HG02588 (cell line): ENCODE results near the gene CCDC92.

Experiments used
- ATAC-seq: cut with Tn5 transposase; IDR thresholded peaks from one replicate; pipeline ENCODE4 v1.9.1; 2021; ENCODE audit warnings: mild to moderate bottlenecking, moderate library complexity; ENCODE audit not compliant: unreplicated experiment

Gene CCDC92, protein sequence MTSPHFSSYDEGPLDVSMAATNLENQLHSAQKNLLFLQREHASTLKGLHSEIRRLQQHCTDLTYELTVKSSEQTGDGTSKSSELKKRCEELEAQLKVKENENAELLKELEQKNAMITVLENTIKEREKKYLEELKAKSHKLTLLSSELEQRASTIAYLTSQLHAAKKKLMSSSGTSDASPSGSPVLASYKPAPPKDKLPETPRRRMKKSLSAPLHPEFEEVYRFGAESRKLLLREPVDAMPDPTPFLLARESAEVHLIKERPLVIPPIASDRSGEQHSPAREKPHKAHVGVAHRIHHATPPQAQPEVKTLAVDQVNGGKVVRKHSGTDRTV

GRCh38 chr12:123972457-123973401 lies at the start of gene CCDC92, which contains the start of gene ZNF664:
TSS of gene CCDC92 (minus strand) at chr12:123972831. CDS start at chr12:123944305, 28,526 bp downstream.
TSS of gene ZNF664 (plus strand) at chr12:123973215. CDS start at chr12:124012145, 38,930 bp downstream.
- ATAC-seq = peak; percentile 78

- ATAC-seq = no peak
Measured at GRCh38 chr12:124022161-124022560, 49.5 kb upstream of the CCDC92 start.

- ATAC-seq = no peak
Measured at GRCh38 chr12:124021007-124021406, 48.4 kb upstream of the CCDC92 start.

GRCh38 chr12:124020514-124020949 lies 47.9 kb upstream of the CCDC92 start:
- no peak for ATAC-seq

DNA sequence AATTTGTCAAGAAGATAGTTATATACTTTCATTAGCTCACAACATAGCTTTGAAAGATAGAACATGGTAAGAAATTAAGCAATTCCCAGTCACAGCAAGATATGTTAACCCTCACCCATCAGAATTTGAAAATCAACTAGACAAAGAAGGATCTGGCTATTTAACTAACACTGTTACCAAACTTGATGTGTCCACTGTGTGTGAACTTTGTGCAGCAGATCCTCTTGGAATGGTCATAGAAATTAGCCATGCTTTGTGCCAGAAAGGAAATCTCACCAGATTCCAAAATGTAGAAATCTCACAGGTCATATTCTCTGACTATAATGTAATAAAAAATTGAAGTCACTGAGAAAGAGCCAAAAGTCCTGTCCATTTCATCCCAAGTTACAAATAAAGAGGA lies 46.5 kb upstream of the CCDC92 start:
- no peak for ATAC-seq

GRCh38 chr12:124018539-124018938 lies 45.9 kb upstream of the CCDC92 start:
- ATAC-seq = no peak

GRCh38 chr12:124017064-124017463 lies 44.4 kb upstream of the CCDC92 start:
- ATAC-seq = no peak

DNA sequence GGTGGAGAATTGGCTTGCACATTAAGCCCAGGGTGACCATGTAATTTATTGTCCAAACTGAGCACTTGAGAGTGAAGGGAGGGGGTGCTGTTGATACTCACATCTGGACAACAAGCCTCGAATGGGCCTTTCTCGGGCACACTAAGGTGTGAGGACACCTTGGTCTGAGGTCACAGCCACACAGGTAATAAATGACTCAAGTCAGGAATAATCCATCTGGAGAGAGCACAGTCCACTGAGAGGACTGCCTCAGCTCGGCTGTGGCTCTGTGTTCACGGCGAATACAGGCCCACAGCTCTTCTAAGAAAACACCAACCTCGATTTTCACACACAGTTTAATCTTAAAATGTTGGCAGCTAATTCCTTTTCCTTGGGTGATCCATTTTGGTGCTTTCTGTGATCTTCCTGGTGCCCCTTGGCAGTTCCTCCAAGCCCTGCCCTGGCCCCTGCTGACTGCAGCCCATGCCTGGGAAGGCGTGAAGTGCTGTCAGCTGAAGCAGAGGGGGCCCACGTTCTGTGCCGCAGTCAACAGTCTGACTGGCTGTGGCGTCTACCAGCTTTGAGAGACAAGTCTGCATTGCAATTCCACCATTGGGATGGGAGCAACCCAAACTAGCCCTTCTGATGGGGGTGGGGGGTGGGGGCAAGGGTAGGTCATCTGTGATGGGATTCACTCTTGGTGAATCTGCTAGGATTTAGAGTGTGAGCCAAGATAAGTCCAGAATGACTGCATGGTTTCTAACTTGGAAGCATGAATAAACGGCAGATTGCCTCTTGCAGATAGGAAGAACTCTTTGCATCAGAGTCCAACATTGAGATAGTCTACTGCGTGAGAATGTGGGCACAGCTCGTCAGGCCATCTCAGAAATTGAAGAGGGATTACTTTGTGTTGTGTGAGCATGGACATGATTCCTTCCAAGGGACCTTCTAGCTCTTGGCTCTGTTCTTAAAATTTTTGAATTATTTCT lies 43.1 kb upstream of the CCDC92 start:
- no peak for ATAC-seq

DNA sequence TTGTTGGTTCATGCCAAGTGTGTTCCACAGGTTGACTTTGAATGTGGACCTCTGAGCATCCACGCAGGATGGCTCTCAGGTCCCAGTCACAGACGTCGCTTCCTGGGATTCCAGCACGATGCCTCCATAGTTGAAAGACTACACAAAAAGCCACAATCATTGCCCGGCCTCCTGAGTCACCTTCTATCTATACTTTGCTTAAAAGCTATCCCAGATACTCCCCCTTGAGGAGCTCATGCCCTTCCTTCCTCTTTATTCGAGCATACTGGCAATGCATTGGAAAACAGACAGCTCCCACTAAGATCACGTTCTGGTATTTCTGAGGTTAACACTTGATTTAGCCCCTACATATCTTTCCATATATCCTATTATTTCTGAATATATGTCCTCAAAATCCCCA lies 40.4 kb upstream of the CCDC92 start:
- no peak for ATAC-seq

DNA sequence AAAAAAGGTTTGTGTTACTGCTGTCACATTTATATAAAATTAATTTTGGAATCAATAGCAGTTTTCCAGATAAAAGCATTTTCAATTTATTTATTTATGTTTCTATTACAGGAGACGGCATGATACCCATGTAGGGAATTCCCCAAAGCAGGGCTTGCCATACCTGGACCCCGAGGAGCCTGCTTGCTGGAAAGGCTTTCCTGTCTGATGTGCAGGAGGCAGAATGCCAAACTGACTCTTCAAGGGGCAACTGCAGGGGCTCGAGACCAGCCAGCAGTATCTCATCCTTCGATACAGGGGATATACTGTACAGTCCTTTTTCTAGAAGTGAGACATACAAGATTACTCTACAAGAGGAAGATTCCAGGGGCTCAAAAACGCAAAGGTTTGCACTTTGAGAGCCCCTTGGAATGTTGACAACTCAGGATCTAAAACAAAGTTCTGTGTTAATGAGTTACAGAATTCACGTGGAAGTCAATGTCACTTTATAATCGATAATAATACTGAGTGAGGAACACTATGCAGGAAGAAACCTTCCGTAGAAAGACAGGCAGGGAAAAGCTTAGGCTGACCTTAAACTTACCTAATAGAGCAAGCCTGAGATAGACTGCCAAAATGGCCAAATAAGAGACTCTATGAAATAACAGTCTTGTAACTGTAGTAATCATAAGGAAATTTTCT lies 38.9 kb upstream of the CCDC92 start:
- no peak for ATAC-seq

GRCh38 chr12:124010687-124011086 lies 38.1 kb upstream of the CCDC92 start:
- ATAC-seq = no peak

GRCh38 chr12:124009781-124010180 lies 37.1 kb upstream of the CCDC92 start:
- no peak for ATAC-seq

GRCh38 chr12:124008595-124008994 lies 36.0 kb upstream of the CCDC92 start:
- no peak for ATAC-seq

DNA sequence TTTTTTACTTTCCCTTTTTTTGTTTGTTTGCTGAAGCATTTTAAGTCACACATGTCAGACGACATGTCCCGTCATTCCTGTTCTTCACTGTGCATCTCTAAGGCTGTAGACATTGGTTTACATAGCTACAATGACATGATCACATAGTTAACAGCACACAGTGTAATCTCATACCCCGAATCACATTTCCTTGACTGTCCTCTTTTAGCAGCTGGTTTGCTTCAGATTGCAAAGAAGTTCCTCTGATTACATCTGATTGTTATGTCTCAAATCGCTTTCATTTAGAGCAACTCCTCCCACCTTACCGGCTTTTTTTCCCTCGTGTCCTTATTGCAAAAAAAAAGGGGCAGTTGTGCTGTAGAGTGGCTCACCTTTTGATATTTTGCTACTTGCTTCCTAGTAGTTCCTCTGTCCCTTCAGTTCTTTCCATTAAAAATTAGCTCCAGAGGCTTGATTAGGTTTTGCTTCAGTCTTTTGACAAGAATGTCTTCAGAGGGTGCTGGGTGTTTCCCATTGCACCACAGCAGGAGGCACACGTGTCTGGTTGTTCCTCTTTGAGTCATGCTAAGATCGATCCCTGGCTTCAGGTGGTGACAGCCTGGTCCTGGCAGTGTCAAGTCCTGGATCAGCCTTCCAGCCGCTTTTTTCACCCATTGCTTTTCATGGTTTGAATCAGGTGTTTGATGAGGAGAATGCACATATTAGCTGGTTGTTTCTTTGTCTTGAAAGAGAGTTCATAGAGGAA lies 35.4 kb upstream of the CCDC92 start:
- ATAC-seq = no peak

DNA sequence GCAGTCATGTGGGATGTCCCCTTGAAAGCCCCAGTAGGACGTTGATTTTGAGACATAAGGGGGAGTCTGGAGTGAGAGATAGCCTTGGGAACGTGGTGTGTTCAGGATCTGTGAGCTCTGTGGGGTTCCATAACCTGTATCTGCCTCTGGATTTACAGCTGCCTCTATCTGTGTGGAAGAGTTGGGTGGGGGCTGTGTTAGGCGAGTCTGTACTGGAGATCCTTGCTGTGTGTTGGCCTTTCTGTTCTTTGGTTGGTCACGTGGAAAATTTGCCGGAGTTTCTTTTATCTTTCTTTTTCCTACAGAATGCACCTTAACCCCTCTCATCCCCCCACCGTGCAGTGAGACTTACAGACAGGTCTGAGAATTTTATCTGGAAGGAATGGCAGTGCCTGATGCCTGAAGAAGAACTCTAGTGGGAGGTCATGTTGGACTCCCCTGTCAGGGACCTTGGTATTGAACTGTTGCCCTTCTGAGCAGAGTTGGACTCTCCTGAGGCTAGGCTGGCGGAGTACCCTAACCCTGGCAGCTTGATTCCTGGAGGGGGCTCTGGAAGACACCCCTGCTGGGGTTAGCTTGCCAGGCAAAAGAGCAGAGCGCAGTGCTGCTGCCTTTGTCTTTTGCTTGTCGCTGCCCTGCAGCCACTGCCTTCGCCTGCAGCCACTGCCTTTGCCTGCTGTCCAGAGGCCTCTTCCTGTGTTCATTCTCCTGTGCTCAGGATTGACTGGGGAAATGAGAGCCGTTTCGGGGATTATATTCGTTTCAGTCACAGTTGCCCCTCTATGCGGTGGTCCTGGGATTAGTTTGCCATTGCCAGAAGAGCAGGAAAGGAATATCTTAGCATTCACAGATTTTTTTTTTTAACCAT lies 34.4 kb upstream of the CCDC92 start:
- ATAC-seq = no peak

- no peak for ATAC-seq
Measured at GRCh38 chr12:124006085-124006845, 33.6 kb upstream of the CCDC92 start.

GRCh38 chr12:124004233-124004875 lies 31.7 kb upstream of the CCDC92 start:
- no peak for ATAC-seq
